IMR-90 (cell line): ENCODE results near the gene MAP2K5. TPM values are rescaled to one million over a fixed set of nuclear protein-coding genes. Genes with fewer than 3 reads are reported as not detected.

Experiments
- ATAC-seq: fragments of 200-7000 bp; cut with Tn5 transposase; 2 replicates; pipeline ENCODE4 v1.9.1; 2020; ENCODE audit warnings: low read depth, mild to moderate bottlenecking, moderate library complexity
- BruUV-seq: library from RNA; stranded (reverse); fragments of 400-500 nt; replicated peaks from 2 replicates; lab custom pipeline; 2021; lab: Mats Ljungman, UMichigan
- CTCF ChIA-PET: fragments of 300-600 bp; formaldehyde crosslinking; extraction: SDS; loops from one replicate; lab custom pipeline; 2021; ENCODE audit warnings: antibody characterized with exemption; lab: Yijun Ruan, JAX
- POLR2A ChIA-PET: fragments of 300-600 bp; sonication (Branson Sonifier 250); formaldehyde crosslinking; loops from one replicate; lab custom pipeline; 2022; ENCODE audit warnings: antibody characterized with exemption; ENCODE audit not compliant: unreplicated experiment; lab: Charles Lee
- DNase-seq: peaks from one replicate; pipeline ENCODE4 v3.0.0; 2013
- H2AFZ ChIP-seq: replicated peaks from 2 replicates; pipeline ENCODE3; 2013; ENCODE audit warnings: low read length, mild to moderate bottlenecking; ENCODE audit not compliant: poor library complexity
- H2AK5ac ChIP-seq: 2 replicates; pipeline ENCODE4 v1.6.1; 2013; ENCODE audit warnings: low read depth, low read length, inconsistent platforms
- H2AK9ac ChIP-seq: replicated peaks from 2 replicates; pipeline ENCODE3; 2013; ENCODE audit warnings: mild to moderate bottlenecking, low read depth, low read length, moderate library complexity; ENCODE audit not compliant: poor library complexity
- H2BK120ac ChIP-seq: 2 replicates; pipeline ENCODE4 v1.6.1; 2013; ENCODE audit warnings: low read depth, low read length, inconsistent platforms
- H2BK15ac ChIP-seq: 3 replicates; pipeline ENCODE4 v1.6.1; 2013; ENCODE audit warnings: low read depth, low read length, inconsistent platforms
- H2BK20ac ChIP-seq: 2 replicates; pipeline ENCODE4 v1.6.1; 2013; ENCODE audit warnings: low read depth, mild to moderate bottlenecking, inconsistent platforms, low read length, moderate library complexity
- H2BK5ac ChIP-seq: 2 replicates; pipeline ENCODE4 v1.6.1; 2013; ENCODE audit warnings: mild to moderate bottlenecking, low read depth, low read length, inconsistent platforms; ENCODE audit not compliant: poor library complexity, severe bottlenecking
- H3K14ac ChIP-seq: replicated peaks from 2 replicates; pipeline ENCODE4 v1.6.1; 2013; ENCODE audit warnings: low read depth, low read length, inconsistent platforms
- H3K18ac ChIP-seq: 2 replicates; pipeline ENCODE4 v1.6.1; 2013; ENCODE audit warnings: low read depth, low read length, control low read depth
- H3K23ac ChIP-seq: 2 replicates; pipeline ENCODE4 v1.6.1; 2013; ENCODE audit warnings: low read depth, low read length, inconsistent platforms
- H3K27ac ChIP-seq: 2 replicates; pipeline ENCODE4 v1.5.1; 2013; ENCODE audit warnings: mild to moderate bottlenecking, control low read depth, low read length; ENCODE audit not compliant: insufficient read depth
- H3K27me3 ChIP-seq: 2 replicates; pipeline ENCODE4 v1.6.1; 2013; ENCODE audit warnings: low read length; ENCODE audit not compliant: control insufficient read depth, insufficient read depth
- H3K36me3 ChIP-seq: 2 replicates; pipeline ENCODE4 v1.6.1; 2013; ENCODE audit warnings: low read length, mixed read lengths; ENCODE audit not compliant: control insufficient read depth, insufficient read depth
- H3K4ac ChIP-seq: 2 replicates; pipeline ENCODE4 v1.6.1; 2013; ENCODE audit warnings: low read depth, low read length, inconsistent platforms
- H3K4me1 ChIP-seq: 2 replicates; pipeline ENCODE4 v1.6.1; 2013; ENCODE audit warnings: low read length, mixed read lengths; ENCODE audit not compliant: control insufficient read depth, insufficient read depth
- H3K4me2 ChIP-seq: 2 replicates; pipeline ENCODE4 v1.6.1; 2013; ENCODE audit warnings: low read depth, mild to moderate bottlenecking, control low read depth, low read length, moderate library complexity
- H3K4me3 ChIP-seq: 2 replicates; pipeline ENCODE4 v1.5.1; 2013; ENCODE audit warnings: low read depth, mild to moderate bottlenecking, control low read depth, low read length, moderate library complexity; ENCODE audit not compliant: insufficient read depth
- H3K56ac ChIP-seq: 2 replicates; pipeline ENCODE4 v1.6.1; 2013; ENCODE audit warnings: low read length, inconsistent platforms; ENCODE audit not compliant: insufficient read depth; ENCODE audit errors: extremely low read depth
- H3K79me1 ChIP-seq, 2 experiments: 2 replicates each; pipeline ENCODE4 v1.6.1; 2013; ENCODE audit warnings: low read length in 2 of 2, inconsistent platforms in 1 of 2, low read depth in 1 of 2
- H3K9ac ChIP-seq: 2 replicates; pipeline ENCODE4 v1.6.1; 2013; ENCODE audit warnings: low read depth, low read length, control low read depth
- H3K9me1 ChIP-seq: 2 replicates; pipeline ENCODE4 v1.6.1; 2013; ENCODE audit warnings: low read length, inconsistent platforms; ENCODE audit not compliant: insufficient read depth
- H3K9me3 ChIP-seq: 2 replicates; pipeline ENCODE4 v1.6.1; 2013; ENCODE audit warnings: low read length; ENCODE audit not compliant: control insufficient read depth, insufficient read depth
- H4K20me1 ChIP-seq: 2 replicates; pipeline ENCODE4 v1.6.1; 2013; ENCODE audit warnings: low read length, inconsistent platforms; ENCODE audit not compliant: insufficient read depth
- H4K5ac ChIP-seq: 2 replicates; pipeline ENCODE4 v1.6.1; 2013; ENCODE audit warnings: mild to moderate bottlenecking, low read depth, low read length, control low read depth
- H4K8ac ChIP-seq, 2 experiments: 2 replicates each; pipeline ENCODE4 v1.6.1; 2013; ENCODE audit warnings: low read depth in 2 of 2, low read length in 2 of 2, control low read depth in 1 of 2, inconsistent platforms in 1 of 2
- H4K91ac ChIP-seq: 2 replicates; pipeline ENCODE4 v1.6.1; 2013; ENCODE audit warnings: low read depth, low read length, inconsistent platforms; ENCODE audit not compliant: insufficient read depth
- BHLHE40 ChIP-seq: fragments of 150-350 bp; IDR thresholded peaks from 2 replicates; pipeline ENCODE4 v1.6.1; 2016; ENCODE audit warnings: mild to moderate bottlenecking, low read depth, low read length
- CEBPB ChIP-seq: IDR thresholded peaks from 2 replicates; pipeline ENCODE4 v1.6.1; 2012; ENCODE audit warnings: low read depth, low read length, improper control_type of control experiment
- WGBS, 2 experiments: methylation state at CpG; one replicate each; pipeline versions ENCODE4 v1.1.5 to v1.1.7; 2013; ENCODE audit warnings: missing lambda C conversion rate in 2 of 2; ENCODE audit not compliant: insufficient read length in 1 of 2; ENCODE audit errors: extremely low coverage in 2 of 2; 5-methylcytosine and 5-hydroxymethylcytosine counted together
- dilution Hi-C: fragments of 300-500 bp; cut with HindIII; formaldehyde crosslinking; loops from one replicate; pipeline ENCODE4 v1.14.3; 2018; ENCODE audit warnings: low sequenced_read_pairs; ENCODE audit not compliant: unreplicated experiment
- in situ Hi-C: fragments of 300-500 bp; cut with MboI; formaldehyde crosslinking; loops from 3 replicates; pipeline ENCODE4 v1.14.3; 2019; ENCODE audit warnings: low sequenced_read_pairs, inconsistent platforms, mixed read lengths
- intact Hi-C: fragments of 100-400 bp; cut with micrococcal nuclease; formaldehyde crosslinking; loops from 2 replicates; pipeline ENCODE4 v1.10.0; 2022
- polyA plus RNA-seq, 3 experiments: library from polyadenylated mRNA; depleted of rRNA; stranded (reverse); fragments of >200 nt; gene quantifications; 2 replicates each; pipeline ENCODE4 v1.2.3, GENCODE V29; 2012; ENCODE audit warnings: low replicate concordance in 1 of 3
- total RNA-seq: library from RNA; depleted of rRNA; stranded (reverse); fragments of >200 nt; gene quantifications from 2 replicates; pipeline ENCODE4 v1.2.3, GENCODE V29; 2012

Gene MAP2K5
- total and polyA plus RNA-seq, 2 of the 4 experiments (the other 2 are of a cell fraction): 1.6 to 6.1 TPM

GRCh38 chr15:67736810-67737209, 194.3 kb downstream of the MAP2K5 start:
- in situ Hi-C loops: no loop called here

More at GRCh38 chr15:67736810-67737209, 194.3 kb downstream of the MAP2K5 start:
- no TSS peak for BruUV-seq
- dilution Hi-C loops: no loop called here
- Histone ChIP-seq H2AK5ac (no peak overlapping the region), H3K4ac (no peak overlapping the region), H3K4me2 (no peak overlapping the region), H3K27me3 (no peaks in the 10 kb centered on the region), H2AFZ (no peak overlapping the region), H2BK5ac (no peak overlapping the region), H3K36me3 (no peaks in the 10 kb centered on the region), H2AK9ac (no peak overlapping the region), H3K23ac (no peak overlapping the region), H3K79me1 (no peaks in the 10 kb centered on the region), H3K9ac (no peak overlapping the region), H3K56ac (no peak overlapping the region), H3K4me3 (no peak overlapping the region), H2BK15ac (no peak overlapping the region), H3K27ac (no peak overlapping the region), H3K9me3 (no peaks in the 10 kb centered on the region), H2BK120ac (no peak overlapping the region), H3K18ac (no peak overlapping the region), H4K20me1 (no peaks in the 10 kb centered on the region), H4K8ac (no peak overlapping the region), H3K4me1 (no peaks in the 10 kb centered on the region), H2BK20ac (no peak overlapping the region), H4K5ac (no peak overlapping the region), H4K91ac (no peak overlapping the region), H3K9me1 (no peaks in the 10 kb centered on the region), H3K14ac (no peak overlapping the region)
- TF ChIP-seq BHLHE40 (no peak), CEBPB (0 out of 2 replicates have a peak, but pooled peaks have one; percentile 6)
- CTCF ChIA-PET: no interaction called here
- POLR2A ChIA-PET: no interaction called here
- no CpG with 5 or more reads among the region's 2 CpGs for WGBS, 2 experiments
- DNase-seq (peak; percentile 37), ATAC-seq (no peak)
- intact Hi-C loops: no loop called here
